ENCODE data around the gene PRKCA. TPM values are rescaled to one million over a fixed set of nuclear protein-coding genes. Genes with fewer than 3 reads are reported as not detected.

PRKCA gene
- total RNA-seq, 2 donors from 2014 or later, result 6.5 to 6.6 TPM

DNA sequence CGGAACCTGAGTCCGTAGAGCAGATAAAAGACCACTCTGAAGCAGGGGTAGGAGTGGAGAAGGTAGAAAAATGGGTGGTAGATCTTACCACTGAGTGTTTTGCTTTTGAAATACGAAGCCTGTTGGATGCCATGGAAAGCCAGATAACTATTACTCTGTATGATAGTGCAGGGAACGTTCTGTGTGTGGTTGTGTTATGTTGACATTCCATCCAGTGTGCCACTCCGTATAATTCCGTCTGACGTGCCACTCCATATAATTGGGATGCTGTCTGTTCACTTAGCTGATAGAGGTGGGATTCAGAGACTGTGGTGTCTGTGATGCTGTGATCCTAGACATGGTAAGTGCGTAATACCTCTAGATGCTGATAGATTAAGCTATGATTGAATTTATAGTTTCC is 269.3 kb downstream of the PRKCA start:
- TF ChIP-seq CTCF (IDR thresholded peaks at IDR 0.05), result no peak
- TF ChIP-seq POLR2A (IDR thresholded peaks at IDR 0.05), result no peak
- intact Hi-C loops (cut with DNase I), result no loop called here
- Histone ChIP-seq H3K9me3 (no peaks in the 10 kb centered on the region), H3K27ac (no peak overlapping the region), H3K36me3 (replicated peaks in 1 of 2; ENCODE audit: insufficient read depth in 1 of 2, low read depth in 2 of 2) (no peaks in the 10 kb centered on the region), H3K4me1 (no peaks in the 10 kb centered on the region), H3K4me3 (no peak overlapping the region), H3K27me3 (no peaks in the 10 kb centered on the region)
- DNase-seq (no peak), ATAC-seq (no peak)
- WGBS, 2 donors, result 82 to 89% methylated on average over 8 of the region's 8 CpGs

DNA sequence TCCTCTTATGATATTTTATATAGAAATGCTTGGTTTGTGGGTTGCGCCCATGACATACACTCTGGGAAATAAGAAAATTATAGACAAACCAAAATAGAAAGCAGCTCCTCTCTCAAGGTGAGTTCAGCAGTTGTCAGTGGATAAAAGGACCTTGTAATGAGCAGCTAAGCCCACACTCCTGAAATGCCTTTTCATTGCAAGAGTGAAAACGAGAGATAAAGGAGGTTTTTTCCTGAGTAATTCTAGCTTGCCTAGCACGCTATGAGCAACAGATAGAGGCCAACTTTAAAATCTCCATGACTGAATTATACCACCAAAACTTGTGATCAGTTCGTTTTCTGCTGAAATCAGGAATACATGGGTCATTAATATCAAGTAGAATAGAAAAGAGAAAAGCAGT is 270.7 kb downstream of the PRKCA start:
- Histone ChIP-seq H3K9me3 (no peaks in the 10 kb centered on the region), H3K36me3 (replicated peaks in 1 of 2; ENCODE audit: insufficient read depth in 1 of 2, low read depth in 2 of 2) (no peaks in the 10 kb centered on the region), H3K27me3 (no peaks in the 10 kb centered on the region), H3K4me1 (no peaks in the 10 kb centered on the region), H3K27ac (no peak overlapping the region), H3K4me3 (no peak overlapping the region)
- WGBS, 2 donors, result 55 to 62% methylated on average over 4 of the region's 4 CpGs
- DNase-seq, result no peak
- intact Hi-C loops (cut with DNase I), result no loop called here
- TF ChIP-seq POLR2A (IDR thresholded peaks at IDR 0.05) (no peak), CTCF (IDR thresholded peaks at IDR 0.05) (no peak)
- ATAC-seq, result no peak

- no peaks in the 10 kb centered on the region for H3K36me3 ChIP-seq (replicated peaks in 1 of 2; ENCODE audit: insufficient read depth in 1 of 2, low read depth in 2 of 2)
- H3K9me3 ChIP-seq, result no peaks in the 10 kb centered on the region
- no peak overlapping the region for H3K4me3 ChIP-seq
- ATAC-seq, result no peak
- H3K27me3 ChIP-seq, result no peaks in the 10 kb centered on the region
- TF ChIP-seq CTCF (IDR thresholded peaks at IDR 0.05), result no peak
- TF ChIP-seq POLR2A (IDR thresholded peaks at IDR 0.05), result no peak
- intact Hi-C loops (cut with DNase I), result no loop called here
- no peak for DNase-seq
- H3K4me1 ChIP-seq, result no peaks in the 10 kb centered on the region
- 80 to 81% methylated on average over 4 of the region's 4 CpGs for WGBS, 2 donors
- H3K27ac ChIP-seq, result no peak overlapping the region
Measured at GRCh38 chr17:66574123-66574522, 271.7 kb downstream of the PRKCA start.

- 71 to 80% methylated on average over 6 of the region's 6 CpGs for WGBS, 2 donors
- no peak overlapping the region for H3K4me3 ChIP-seq
Measured at GRCh38 chr17:66576473-66576872, 274.1 kb downstream of the PRKCA start.

More at GRCh38 chr17:66576473-66576872, 274.1 kb downstream of the PRKCA start:
- intact Hi-C loops (cut with DNase I), result no loop called here
- TF ChIP-seq POLR2A (IDR thresholded peaks at IDR 0.05), result no peak
- no peak for TF ChIP-seq CTCF (IDR thresholded peaks at IDR 0.05)
- H3K4me1 ChIP-seq, result peaks cover 7% of the 10 kb centered on the region
- H3K9me3 ChIP-seq, result no peaks in the 10 kb centered on the region
- no peak overlapping the region for H3K27ac ChIP-seq
- ATAC-seq, result no peak
- no peaks in the 10 kb centered on the region for H3K36me3 ChIP-seq (replicated peaks in 1 of 2; ENCODE audit: insufficient read depth in 1 of 2, low read depth in 2 of 2)
- DNase-seq, result no peak
- H3K27me3 ChIP-seq, result no peaks in the 10 kb centered on the region
